Fibroblast of the aortic adventitia (primary cell): ENCODE measurements around the gene GRM5. TPM values are rescaled to one million over a fixed set of nuclear protein-coding genes. Genes with fewer than 3 reads are reported as not detected.
"Not testable (repeated sequence)": the region's sequence is repeated elsewhere in the genome, so short reads cannot be mapped to it uniquely, and the experiment has no call there.

Experiments used
- DNase-seq: peaks from one replicate; pipeline ENCODE4 v3.0.0-alpha.2; 2010; ENCODE audit warnings: low read depth
- H3K4me3 ChIP-seq: 2 replicates; pipeline ENCODE4 v1.5.1; 2011; ENCODE audit warnings: low read depth, mild to moderate bottlenecking, control low read depth, low read length, moderate library complexity
- CTCF ChIP-seq: IDR thresholded peaks from 2 replicates; pipeline ENCODE4 v1.5.1; 2011; ENCODE audit warnings: mild to moderate bottlenecking, low read length, control low read depth, inconsistent platforms; ENCODE audit not compliant: insufficient read depth
- total RNA-seq: library from RNA; depleted of rRNA; stranded (reverse); fragments of >200 nt; gene quantifications from 2 replicates; pipeline ENCODE4 v1.2.3, GENCODE V29; 2012; ENCODE audit warnings: low replicate concordance

GRM5 gene
- total RNA-seq, 1 donor: under 0.01 TPM

- no peak overlapping the region for H3K4me3 ChIP-seq
- no peak for DNase-seq
- TF ChIP-seq CTCF: no peak
These were observed 13.6 kb downstream of the GRM5 start for GRCh38 chr11:89052220-89052619.

GRCh38 chr11:89047159-89047558 lies 18.6 kb downstream of the GRM5 start:
- not testable (repeated sequence) for DNase-seq

DNA sequence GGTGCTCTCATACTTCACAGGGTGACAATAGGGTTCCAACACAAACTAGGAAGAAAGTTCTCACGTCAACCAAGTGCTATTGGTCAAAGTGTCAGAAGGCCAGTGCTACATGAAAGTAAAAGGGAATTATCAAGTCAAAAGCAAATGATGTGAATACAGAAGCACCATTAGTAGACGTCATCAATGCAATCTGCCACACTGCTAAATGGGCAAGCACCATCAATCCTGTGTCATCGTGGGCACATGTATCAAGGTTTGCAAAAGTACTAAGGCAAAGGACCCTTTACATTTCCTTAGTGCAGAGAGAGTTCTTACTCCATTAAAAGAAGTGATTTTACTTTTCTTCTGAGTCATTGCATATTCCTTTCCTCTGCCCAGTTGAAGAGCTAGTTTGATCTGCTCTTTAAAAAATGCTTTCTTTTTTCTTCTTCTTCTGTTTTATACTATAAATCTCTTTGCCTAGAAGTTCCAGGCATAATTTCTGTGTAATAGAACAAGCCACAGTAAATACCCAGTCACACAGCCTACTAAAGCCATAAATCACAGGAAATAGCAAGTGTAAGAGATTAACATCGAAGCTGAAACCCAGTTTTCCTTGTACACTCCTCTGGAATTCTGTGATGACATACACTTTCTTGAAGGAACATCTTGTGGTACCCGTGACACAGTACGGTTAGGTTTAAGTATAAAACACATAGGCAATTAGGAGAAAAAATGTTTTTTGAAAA lies 21.8 kb downstream of the GRM5 start:
- H3K4me3 ChIP-seq, DNase-seq: not testable (repeated sequence)

More at GRCh38 chr11:89047159-89047558, 18.6 kb downstream of the GRM5 start:
- H3K4me3 ChIP-seq: not testable (repeated sequence)

- DNase-seq, H3K4me3 ChIP-seq: not testable (repeated sequence)
These were observed 36.1 kb downstream of the GRM5 start for GRCh38 chr11:89029671-89030070.

GRCh38 chr11:89021339-89021738 lies 44.4 kb downstream of the GRM5 start:
- TF ChIP-seq CTCF: no peak
- no peak for DNase-seq
- H3K4me3 ChIP-seq: no peak overlapping the region

GRCh38 chr11:89019827-89020547 lies 45.8 kb downstream of the GRM5 start:
- peak; percentile 0 for DNase-seq
- H3K4me3 ChIP-seq: not testable (repeated sequence)

DNA sequence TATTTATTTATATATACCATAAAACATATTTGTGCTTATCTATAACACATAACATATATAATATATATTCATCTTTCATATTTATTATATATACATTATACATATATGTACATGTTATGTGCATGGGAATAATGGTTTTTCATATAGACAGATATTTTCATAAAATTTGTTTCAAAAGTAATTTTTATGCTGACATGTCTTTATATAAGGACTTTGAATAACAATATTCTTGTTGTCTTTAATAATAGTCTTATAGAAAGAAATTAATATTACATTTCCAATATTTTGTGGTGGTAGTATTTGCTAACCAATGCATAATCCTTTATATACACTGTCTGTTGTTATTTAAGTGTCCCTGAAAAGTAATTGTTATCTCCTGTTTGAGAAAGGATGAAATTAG lies 49.6 kb downstream of the GRM5 start:
- no peak for DNase-seq
- TF ChIP-seq CTCF: no peak
- H3K4me3 ChIP-seq: no peak overlapping the region

DNA sequence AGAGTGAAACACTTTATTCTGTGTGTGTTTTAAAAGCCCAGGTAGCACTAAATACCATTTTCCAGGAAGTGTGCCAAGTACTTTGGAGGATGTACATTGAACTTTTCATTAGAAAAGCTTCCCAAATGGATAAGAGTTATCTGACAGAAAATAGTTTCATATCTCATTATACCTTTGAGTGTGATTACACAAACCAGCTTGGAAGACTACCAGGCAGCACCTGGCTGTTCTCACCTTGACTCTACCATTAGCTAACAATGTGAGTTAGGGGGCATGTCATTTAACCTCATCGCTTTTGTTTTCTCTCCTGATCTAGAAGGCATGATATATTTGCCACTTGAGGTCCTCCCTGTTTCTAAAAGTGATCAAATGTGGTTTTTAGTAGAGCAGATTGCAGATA lies 50.2 kb downstream of the GRM5 start:
- TF ChIP-seq CTCF: no peak
- no peak overlapping the region for H3K4me3 ChIP-seq
- DNase-seq: no peak

DNA sequence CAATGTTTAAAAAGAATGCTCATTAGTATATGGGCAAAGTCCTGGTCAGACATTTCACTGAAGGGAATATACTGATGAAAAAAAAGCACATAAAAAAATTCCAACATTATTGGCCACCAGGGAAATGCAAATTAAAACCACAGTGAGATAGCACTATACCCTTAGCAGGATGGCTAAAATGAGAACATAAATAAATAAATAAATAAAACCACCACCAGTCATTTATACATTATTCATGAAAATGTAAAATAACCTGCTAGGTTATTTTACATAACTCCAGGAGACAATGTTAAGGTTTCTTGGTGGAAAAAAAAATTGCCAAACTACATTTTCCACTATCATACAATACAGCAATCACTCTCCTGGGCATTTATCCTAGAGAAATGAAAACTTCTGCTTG lies 64.9 kb downstream of the GRM5 start:
- DNase-seq, H3K4me3 ChIP-seq: not testable (repeated sequence)
